ENCODE data around the gene RPS3. TPM values are rescaled to one million over a fixed set of nuclear protein-coding genes. Genes with fewer than 3 reads are reported as not detected.

The RPS3 gene
- total and polyA plus RNA-seq, 2 donors (not counting 1 experiment from before 2014, with no cell fraction given), result 3,389 to 3,642 TPM

DNA sequence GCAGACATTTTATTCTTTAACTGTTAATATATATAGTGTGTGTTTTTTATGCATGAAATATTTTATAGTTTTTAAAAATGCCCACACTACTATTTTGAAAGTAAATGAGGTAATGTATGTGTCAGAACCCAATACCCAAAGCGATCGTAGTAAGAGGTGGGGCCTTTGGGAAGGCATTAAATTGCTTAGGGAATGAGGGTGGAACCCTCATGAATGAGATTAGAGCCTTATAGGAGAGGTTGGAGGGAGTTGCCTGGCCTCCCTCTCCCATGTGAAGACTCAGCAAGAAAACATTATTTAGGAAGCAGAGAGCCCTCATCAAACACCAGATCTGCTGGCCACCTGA is 22.6 kb downstream of the RPS3 start:
- Mint-ChIP-seq H3K27ac (no peak overlapping the region), H3K9me3 (ENCODE audit: insufficient read depth) (no peaks in the 10 kb centered on the region), H3K4me1 (no peaks in the 10 kb centered on the region), H3K27me3 (no peaks in the 10 kb centered on the region), H3K4me3 (no peak overlapping the region)
- Histone ChIP-seq H3K9ac (ENCODE audit: low read length) (no peak overlapping the region), H3K36me3 (replicated peaks in 1 of 2; ENCODE audit: control extremely low read depth in 1 of 2, control insufficient read depth in 1 of 2, extremely low read depth in 1 of 2, insufficient read depth in 2 of 2, low read length in 1 of 2) (peaks cover 0 to 10% of the 10 kb centered on the region in 2 experiments), H3K4me2 (replicated peaks; ENCODE audit: low read depth, low read length, poor library complexity, severe bottlenecking) (no peak overlapping the region), H4K20me1 (ENCODE audit: control insufficient read depth, insufficient read depth, low read length, poor library complexity, severe bottlenecking) (peaks cover 17% of the 10 kb centered on the region), H3K4me3 (ENCODE audit: control extremely low read depth in 1 of 5, extremely low read depth in 1 of 5, insufficient read depth in 1 of 5, low read depth in 2 of 5, low read length in 4 of 5) (no peak overlapping the region), H3K27me3 (replicated peaks in 1 of 4; ENCODE audit: control extremely low read depth in 1 of 4, control insufficient read depth in 3 of 4, insufficient read depth in 4 of 4, low read length in 3 of 4) (no peaks in the 10 kb centered on the region), H3K79me2 (ENCODE audit: control insufficient read depth, insufficient read depth, low read length) (peaks cover 3% of the 10 kb centered on the region), H2AFZ (ENCODE audit: insufficient read depth, low read depth, low read length, poor library complexity, severe bottlenecking) (no peak overlapping the region), H3K27ac (ENCODE audit: low read length in 2 of 2) (no peak overlapping the region), H3K4me1 (ENCODE audit: control insufficient read depth in 2 of 2, insufficient read depth in 2 of 2, low read length in 2 of 2) (no peaks in the 10 kb centered on the region), H3K9me3 (ENCODE audit: control extremely low read depth in 1 of 3, control insufficient read depth in 2 of 3, insufficient read depth in 1 of 3, low read length in 2 of 3) (no peaks in the 10 kb centered on the region)
- ATAC-seq (ENCODE audit: low read depth) (no peak), DNase-seq (no peak)
- ChIA-PET CTCF (interaction anchor here (1.8 kb wide), 1 partner anchor 110 kb away, joined by 3 read pairs; no protein-coding TSS in a partner anchor), POLR2A (no interaction called here)
- no CpG with 5 or more reads among the region's 2 CpGs for WGBS (ENCODE audit: insufficient coverage)
- TF ChIP-seq EZH2 (IDR thresholded peaks at IDR 0.05; ENCODE audit: borderline replicate concordance, insufficient read depth, low read depth, low read length, poor library complexity, severe bottlenecking), result no peak
- TF ChIP-seq, protein P1, sequence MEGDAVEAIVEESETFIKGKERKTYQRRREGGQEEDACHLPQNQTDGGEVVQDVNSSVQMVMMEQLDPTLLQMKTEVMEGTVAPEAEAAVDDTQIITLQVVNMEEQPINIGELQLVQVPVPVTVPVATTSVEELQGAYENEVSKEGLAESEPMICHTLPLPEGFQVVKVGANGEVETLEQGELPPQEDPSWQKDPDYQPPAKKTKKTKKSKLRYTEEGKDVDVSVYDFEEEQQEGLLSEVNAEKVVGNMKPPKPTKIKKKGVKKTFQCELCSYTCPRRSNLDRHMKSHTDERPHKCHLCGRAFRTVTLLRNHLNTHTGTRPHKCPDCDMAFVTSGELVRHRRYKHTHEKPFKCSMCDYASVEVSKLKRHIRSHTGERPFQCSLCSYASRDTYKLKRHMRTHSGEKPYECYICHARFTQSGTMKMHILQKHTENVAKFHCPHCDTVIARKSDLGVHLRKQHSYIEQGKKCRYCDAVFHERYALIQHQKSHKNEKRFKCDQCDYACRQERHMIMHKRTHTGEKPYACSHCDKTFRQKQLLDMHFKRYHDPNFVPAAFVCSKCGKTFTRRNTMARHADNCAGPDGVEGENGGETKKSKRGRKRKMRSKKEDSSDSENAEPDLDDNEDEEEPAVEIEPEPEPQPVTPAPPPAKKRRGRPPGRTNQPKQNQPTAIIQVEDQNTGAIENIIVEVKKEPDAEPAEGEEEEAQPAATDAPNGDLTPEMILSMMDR (IDR thresholded peaks at IDR 0.05), result no peak
- intact Hi-C loops (cut with micrococcal nuclease), result no loop called here

DNA sequence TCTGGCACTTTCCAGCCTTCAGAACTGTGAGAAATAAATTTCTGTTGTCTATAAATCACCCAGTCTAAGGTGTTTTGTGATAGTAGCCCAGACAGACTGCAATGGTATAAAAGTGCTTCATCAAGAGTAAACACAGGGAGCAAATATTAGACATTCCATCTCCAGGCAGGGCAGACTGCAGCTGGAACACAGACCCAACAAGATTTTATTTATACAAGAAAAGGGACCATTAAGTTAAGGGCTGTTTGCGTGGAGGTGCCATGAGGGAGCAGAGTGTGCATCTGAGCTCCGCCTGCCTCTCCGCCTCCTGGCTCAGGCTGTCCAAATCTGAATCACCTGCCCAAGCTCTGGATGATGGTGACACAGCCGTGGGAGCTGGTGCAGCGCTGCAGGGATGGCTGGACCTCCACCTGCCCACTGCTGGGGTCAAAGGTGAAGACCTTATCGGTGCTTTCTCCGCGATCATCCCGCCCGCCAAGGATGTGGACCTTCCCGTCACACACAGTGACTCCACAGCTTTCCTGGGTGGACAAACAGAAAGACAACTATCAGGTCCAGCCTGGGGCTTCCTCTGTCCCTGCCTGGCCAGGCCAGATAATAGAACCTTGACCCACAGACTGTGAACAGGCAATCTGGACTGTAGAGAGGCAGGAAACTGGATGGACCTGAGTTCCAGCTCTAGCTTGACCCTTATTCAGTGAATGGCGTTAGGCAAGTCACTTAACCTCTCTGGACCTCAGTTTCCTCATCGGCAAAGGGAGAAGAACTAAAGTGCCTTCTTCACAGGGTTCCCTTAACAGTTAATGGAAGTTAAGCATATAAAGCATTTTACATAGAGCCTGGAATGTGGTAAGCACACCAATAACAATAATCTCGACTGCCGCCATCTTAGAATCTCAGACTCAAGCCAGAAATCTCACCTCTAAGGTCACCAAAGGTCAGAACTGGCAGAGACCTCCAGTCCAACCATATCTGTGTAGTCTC is 23.2 kb downstream of the RPS3 start:
- Histone ChIP-seq H2AFZ (ENCODE audit: insufficient read depth, low read depth, low read length, poor library complexity, severe bottlenecking) (no peak overlapping the region), H3K4me1 (ENCODE audit: control insufficient read depth in 2 of 2, insufficient read depth in 2 of 2, low read length in 2 of 2) (no peaks in the 10 kb centered on the region), H3K4me2 (replicated peaks; ENCODE audit: low read depth, low read length, poor library complexity, severe bottlenecking) (no peak overlapping the region), H3K27ac (ENCODE audit: low read length in 2 of 2) (no peak overlapping the region), H3K9me3 (ENCODE audit: control extremely low read depth in 1 of 3, control insufficient read depth in 2 of 3, insufficient read depth in 1 of 3, low read length in 2 of 3) (no peaks in the 10 kb centered on the region), H3K27me3 (replicated peaks in 1 of 4; ENCODE audit: control extremely low read depth in 1 of 4, control insufficient read depth in 3 of 4, insufficient read depth in 4 of 4, low read length in 3 of 4) (peaks cover 0 to 5% (median 2%) of the 10 kb centered on the region in 4 experiments), H3K36me3 (replicated peaks in 1 of 2; ENCODE audit: control extremely low read depth in 1 of 2, control insufficient read depth in 1 of 2, extremely low read depth in 1 of 2, insufficient read depth in 2 of 2, low read length in 1 of 2) (peaks cover 0 to 8% of the 10 kb centered on the region in 2 experiments), H3K79me2 (ENCODE audit: control insufficient read depth, insufficient read depth, low read length) (peaks cover 3% of the 10 kb centered on the region), H3K4me3 (ENCODE audit: control extremely low read depth in 1 of 5, extremely low read depth in 1 of 5, insufficient read depth in 1 of 5, low read depth in 2 of 5, low read length in 4 of 5) (no peak overlapping the region), H4K20me1 (ENCODE audit: control insufficient read depth, insufficient read depth, low read length, poor library complexity, severe bottlenecking) (peaks cover 13% of the 10 kb centered on the region), H3K9ac (ENCODE audit: low read length) (no peak overlapping the region)
- ATAC-seq (ENCODE audit: low read depth) (no peak), DNase-seq (no peak)
- Mint-ChIP-seq H3K9me3 (ENCODE audit: insufficient read depth) (no peaks in the 10 kb centered on the region), H3K4me3 (no peak overlapping the region), H3K27me3 (peaks cover 3% of the 10 kb centered on the region), H3K4me1 (peaks cover under 1% of the 10 kb centered on the region), H3K27ac (no peak overlapping the region)
- 97% methylated on average over 11 of the region's 15 CpGs for WGBS (ENCODE audit: insufficient coverage)
- intact Hi-C loops (cut with micrococcal nuclease), result no loop called here
- ChIA-PET POLR2A (no interaction called here), CTCF (interaction anchor here (1.8 kb wide), 1 partner anchor 109 kb away, joined by 3 read pairs; no protein-coding TSS in a partner anchor)
- TF ChIP-seq, protein P1 (IDR thresholded peaks at IDR 0.05), result no peak
- no peak for TF ChIP-seq EZH2 (IDR thresholded peaks at IDR 0.05; ENCODE audit: borderline replicate concordance, insufficient read depth, low read depth, low read length, poor library complexity, severe bottlenecking)
